ENCODE results near the gene PPM1H.

- TF ChIP-seq CTCF (IDR thresholded peaks at IDR 0.05): no peak
- no peak for TF ChIP-seq EZH2 (IDR thresholded peaks at IDR 0.05; ENCODE audit: borderline replicate concordance, insufficient read depth, low read depth, low read length, poor library complexity, severe bottlenecking)
These were observed 158.0 kb downstream of the PPM1H start for GRCh38 chr12:62776997-62777396.

Measured in B cell (primary cell).